HFFc6 (cell line): ENCODE measurements around the gene MKS1. TPM values are rescaled to one million over a fixed set of nuclear protein-coding genes. Genes with fewer than 3 reads are reported as not detected.

Source experiments
- DNase-seq: peaks from one replicate; pipeline ENCODE4 v3.0.0-alpha.2; 2018
- H3K27ac Mint-ChIP-seq: 2 replicates; pipeline ENCODE4 v1.8.0; 2020; ENCODE audit warnings: mild to moderate bottlenecking, mixed read lengths
- H3K27me3 Mint-ChIP-seq: 2 replicates; pipeline ENCODE4 v1.8.0; 2021; ENCODE audit warnings: mild to moderate bottlenecking, moderate library complexity, mixed read lengths; ENCODE audit not compliant: insufficient read depth
- H3K36me3 Mint-ChIP-seq: 2 replicates; pipeline ENCODE4 v1.8.0; 2021; ENCODE audit warnings: low read depth, mixed read lengths
- H3K4me1 Mint-ChIP-seq: 2 replicates; pipeline ENCODE4 v1.8.0; 2020; ENCODE audit warnings: low read depth, mixed read lengths
- H3K4me3 Mint-ChIP-seq: 2 replicates; pipeline ENCODE4 v1.8.0; 2020; ENCODE audit warnings: mild to moderate bottlenecking, moderate library complexity, mixed read lengths
- H3K9me3 Mint-ChIP-seq: 2 replicates; pipeline ENCODE4 v1.8.0; 2020; ENCODE audit warnings: mild to moderate bottlenecking, mixed read lengths
- CTCF ChIP-seq: fragments of 200-600 bp; sonication (generic); IDR thresholded peaks from 2 replicates; pipeline ENCODE4 v1.5.0; 2021; ENCODE audit warnings: antibody characterized with exemption, mild to moderate bottlenecking
- total RNA-seq, 6 experiments: library from RNA; stranded (reverse); fragmentation: NEBNext Ultra II Directional; extraction: Animal tissue kit (Norgen Biotek cat#: 25700); gene quantifications; 2 replicates in 1 of 6; 3 replicates in 5 of 6; pipeline ENCODE4 v1.2.3, GENCODE V29; 2021

The MKS1 gene
- total RNA-seq, 6 experiments from 2014 or later: 8.3 to 10.4 (median 8.9) TPM

DNA sequence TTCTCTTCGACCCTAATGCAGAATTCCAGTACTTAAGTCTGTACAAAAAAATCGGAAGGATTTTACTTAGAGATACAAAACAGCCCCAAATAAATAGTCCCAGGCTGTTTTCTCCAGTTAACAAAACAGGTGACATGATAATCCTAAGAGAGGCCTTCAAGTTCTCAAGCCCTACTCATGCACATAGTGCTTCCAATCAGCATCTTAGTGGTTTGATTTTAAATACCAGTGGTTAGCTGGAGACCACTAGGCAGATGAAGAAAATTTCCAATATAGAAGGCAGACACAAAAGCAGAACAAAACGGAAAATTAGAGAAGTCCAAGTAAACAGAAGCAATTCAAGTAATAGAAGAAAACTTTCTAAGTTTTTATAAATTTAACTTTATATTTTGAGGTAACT is 57.5 kb downstream of the MKS1 start:
- Mint-ChIP-seq H3K4me1 (no peaks in the 10 kb centered on the region), H3K36me3 (no peaks in the 10 kb centered on the region), H3K4me3 (no peak overlapping the region), H3K9me3 (no peaks in the 10 kb centered on the region), H3K27me3 (peaks cover 23% of the 10 kb centered on the region), H3K27ac (no peak overlapping the region)
- DNase-seq: no peak
- no peak for TF ChIP-seq CTCF

DNA sequence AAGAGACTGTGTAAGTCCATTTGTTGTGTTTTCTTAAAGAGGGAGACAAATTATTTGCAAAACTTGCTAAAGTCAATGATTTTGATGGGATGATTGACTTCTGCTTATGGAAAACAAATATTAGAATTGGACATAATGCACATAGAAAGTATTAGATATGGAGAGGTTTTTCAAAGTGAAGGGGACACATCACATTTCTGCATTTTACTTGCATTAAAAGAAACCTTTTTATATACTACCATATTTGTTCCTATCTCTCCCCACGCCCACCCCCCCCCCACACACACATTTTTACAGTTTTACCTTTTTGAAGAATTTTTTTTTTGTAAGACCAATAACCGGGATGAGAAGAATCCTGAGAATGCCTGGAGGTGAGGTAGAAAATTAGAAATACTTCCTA is 60.9 kb downstream of the MKS1 start:
- TF ChIP-seq CTCF: no peak
- Mint-ChIP-seq H3K4me3 (no peak overlapping the region), H3K4me1 (no peaks in the 10 kb centered on the region), H3K9me3 (no peaks in the 10 kb centered on the region), H3K27me3 (peaks cover 40% of the 10 kb centered on the region), H3K36me3 (no peaks in the 10 kb centered on the region), H3K27ac (no peak overlapping the region)
- DNase-seq: no peak

DNA sequence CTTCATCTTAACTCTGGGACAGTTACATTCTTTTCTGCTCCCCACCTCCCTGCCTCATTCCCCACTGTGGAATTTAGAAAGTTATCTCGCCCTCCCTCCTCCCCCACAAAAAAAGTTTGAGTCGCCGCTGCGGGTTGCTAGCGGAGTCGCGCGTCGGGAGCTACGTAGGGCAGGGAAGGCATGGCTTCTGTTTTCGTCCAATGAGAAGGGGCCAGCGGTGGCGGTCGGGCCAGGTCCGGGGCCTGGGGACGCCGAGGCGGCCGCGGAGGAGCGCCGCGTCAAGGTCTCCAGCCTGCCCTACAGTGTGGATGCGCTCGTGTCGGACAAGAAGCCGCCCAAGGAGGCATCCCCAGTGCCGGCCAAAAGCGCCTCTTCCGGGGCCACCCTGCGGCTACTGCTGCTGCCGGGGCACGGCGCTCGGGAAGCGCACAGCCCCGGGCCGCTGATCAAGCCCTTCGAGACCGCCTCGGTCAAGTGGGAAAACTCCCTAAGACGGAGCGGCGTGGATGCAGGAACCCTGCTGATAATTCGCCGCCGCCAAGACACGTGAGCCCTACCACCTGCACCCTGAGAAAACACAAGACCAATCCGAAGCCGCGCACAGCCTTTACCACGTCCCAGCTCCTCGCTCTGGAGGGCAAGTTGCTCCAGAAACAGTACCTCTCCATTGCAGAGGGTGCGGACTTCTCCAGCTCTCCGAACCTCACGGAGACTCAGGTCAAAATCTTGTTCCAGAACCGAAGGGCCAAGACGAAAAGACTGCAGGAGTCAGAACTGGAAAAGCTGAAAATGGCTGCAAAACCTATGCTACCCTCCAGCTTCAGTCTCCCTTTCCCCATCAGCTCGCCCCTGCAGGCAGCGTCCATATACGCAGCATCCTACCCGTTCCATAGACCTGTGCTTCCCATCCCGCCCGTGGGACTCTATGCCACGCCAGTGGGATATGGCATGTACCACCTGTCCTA is 61.9 kb downstream of the MKS1 start:
- H3K36me3 Mint-ChIP-seq: no peaks in the 10 kb centered on the region
- no peaks in the 10 kb centered on the region for H3K4me1 Mint-ChIP-seq
- no peak for TF ChIP-seq CTCF
- H3K27me3 Mint-ChIP-seq: peaks cover 40% of the 10 kb centered on the region
- peak overlapping the region; percentile 59 for H3K4me3 Mint-ChIP-seq
- H3K9me3 Mint-ChIP-seq: no peaks in the 10 kb centered on the region
- H3K27ac Mint-ChIP-seq: no peak overlapping the region
- DNase-seq: no peak

Other genes starting within 250 kb of the MKS1 start
- gene VEZF1, start 231.0 kb downstream of the MKS1 start, total RNA-seq: 10 to 100 TPM; 41.7 to 56.5 (median 51.8) TPM
- 100 to 1,000 TPM; 216 to 296 (median 271) TPM for gene SRSF1, start 212.0 kb downstream of the MKS1 start, total RNA-seq
- gene DYNLL2, start 135.8 kb downstream of the MKS1 start, total RNA-seq: 10 to 100 TPM; 31.8 to 38.9 (median 35.5) TPM
- gene OR4D1, start 70.9 kb downstream of the MKS1 start, total RNA-seq: not detected
- not detected for gene OR4D2, start 52.3 kb downstream of the MKS1 start, total RNA-seq
- gene EPX, start 26.5 kb downstream of the MKS1 start, total RNA-seq: not detected
- not detected for gene LPO, start 19.3 kb upstream of the MKS1 start, total RNA-seq
- not detected for gene MPO, start 61.7 kb upstream of the MKS1 start, total RNA-seq
- 1 to 10 TPM in 4 of 6 experiments, under 1 TPM in 2; 0.50 to 1.8 (median 1.3) TPM for gene TSPOAP1, start 109.5 kb upstream of the MKS1 start, total RNA-seq
- 100 to 1,000 TPM in 4 of 6 experiments, 10 to 100 TPM in 2; 95.6 to 110 (median 105) TPM for gene SUPT4H1, start 132.9 kb upstream of the MKS1 start, total RNA-seq
- not detected for gene RNF43, start 198.3 kb upstream of the MKS1 start, total RNA-seq